K562 treated with DMSO at 1 percent for 24 hours (cell line): Measurements from ENCODE around the gene RAB23. TPM values are rescaled to one million over a fixed set of nuclear protein-coding genes. Genes with fewer than 3 reads are reported as not detected.

Experiments used
- total RNA-seq: library from RNA; unstranded; fragments of 300-600 nt; gene quantifications from 2 replicates; pipeline ENCODE4 v1.2.3, GENCODE V29; 2022; ENCODE audit warnings: low read depth; ENCODE audit not compliant: insufficient read depth

The RAB23 gene
- 6.1 and 8.3 TPM in 2 replicates for total RNA-seq

GRCh38 chr6:57221936-57222742 lies at the start of gene RAB23:
RAB23 (minus strand) TSS chr6:57222307; CDS start chr6:57210380, 11,927 bp downstream.

DNA sequence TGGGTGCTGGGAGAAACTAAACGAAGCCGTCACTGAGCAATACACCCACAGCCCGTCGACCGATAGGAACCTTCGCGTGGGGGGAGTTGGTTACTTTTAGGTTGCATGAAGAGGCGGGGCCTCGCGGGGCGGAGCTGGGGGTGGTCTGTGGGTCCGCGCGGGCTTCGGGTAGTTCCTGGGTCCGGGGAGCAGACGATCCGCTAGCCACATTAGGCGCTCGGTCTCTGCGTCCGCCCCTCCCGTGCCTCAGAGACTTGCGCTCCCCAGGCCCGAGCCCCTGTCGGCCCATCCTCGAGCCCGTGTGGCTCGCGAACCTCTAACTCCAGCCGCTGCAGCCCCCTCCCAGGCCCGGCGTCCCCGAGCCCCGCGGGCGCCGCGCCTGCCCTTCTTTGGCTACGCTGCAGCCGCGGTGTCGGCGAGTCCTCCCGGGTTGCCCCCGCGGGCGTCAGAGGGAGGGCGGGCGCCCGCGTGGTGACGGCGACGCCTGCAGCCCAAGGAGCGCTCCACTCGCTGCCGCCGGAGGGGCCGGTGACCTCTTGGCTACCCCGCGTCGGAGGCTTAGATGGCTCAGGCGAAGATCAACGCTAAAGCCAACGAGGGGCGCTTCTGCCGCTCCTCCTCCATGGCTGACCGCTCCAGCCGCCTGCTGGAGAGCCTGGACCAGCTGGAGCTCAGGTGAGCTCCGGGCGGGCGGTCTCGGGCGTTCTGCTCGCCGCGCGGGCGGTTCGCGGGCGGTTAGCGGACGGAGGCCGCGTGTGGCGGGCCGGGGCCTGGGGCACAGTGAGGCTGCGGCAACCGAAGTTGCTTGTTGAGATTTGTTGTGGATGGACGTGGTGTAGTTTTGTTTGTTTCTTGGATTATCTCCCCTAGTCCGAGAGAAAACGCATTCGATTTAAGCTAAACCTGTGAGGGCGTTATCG lies 49.7 kb downstream of the RAB23 start, which contains the start of gene BAG2:
BAG2 (plus strand) TSS at position 191 of the 920 bp plus-strand sequence; CDS start at position 563, 372 bp downstream.

Other genes starting within 250 kb of the RAB23 start
- 4.5 and 8.2 TPM in 2 replicates for gene KIAA1586, start 175.6 kb downstream of the RAB23 start, total RNA-seq
- gene ZNF451, start 132.1 kb downstream of the RAB23 start, total RNA-seq = 16.0 and 17.7 TPM in 2 replicates
- 5.8 and 6.6 TPM in 2 replicates for gene BAG2, start 50.0 kb downstream of the RAB23 start, total RNA-seq
- gene PRIM2, start 95.3 kb upstream of the RAB23 start, total RNA-seq = 17.5 and 20.2 TPM in 2 replicates